Vagina (tissue), 2 donors: Measurements from ENCODE around the gene AEBP1. TPM values are rescaled to one million over a fixed set of nuclear protein-coding genes. Genes with fewer than 3 reads are reported as not detected.

Experiments
- DNase-seq, 2 donors: peaks; one replicate each; pipeline ENCODE4 v3.0.0-alpha.2; 2017; ENCODE audit errors: extremely low spot score in 2 of 2
- H3K27ac ChIP-seq: fragments of 200-600 bp; sonication (generic); one replicate; pipeline ENCODE4 v1.5.1; 2019
- H3K27me3 ChIP-seq: fragments of 200-600 bp; sonication (generic); one replicate; pipeline ENCODE4 v1.5.1; 2019
- H3K36me3 ChIP-seq, 2 donors: fragments of 200-600 bp; sonication (generic); one replicate each; pipeline ENCODE4 v1.5.1; 2017 to 2019
- H3K4me1 ChIP-seq: fragments of 200-600 bp; sonication (generic); one replicate; pipeline ENCODE4 v1.5.1; 2019
- H3K4me3 ChIP-seq, 2 donors: fragments of 200-600 bp; sonication (generic); 1 replicate in 1 of 2; 2 replicates in 1 of 2; pipeline ENCODE4 v1.5.1; 2016 to 2019
- H3K9me3 ChIP-seq: fragments of 200-600 bp; sonication (generic); one replicate; pipeline ENCODE4 v1.5.1; 2019
- POLR2A ChIP-seq, 2 donors: fragments of 450-650 bp; IDR thresholded peaks; one replicate each; pipeline ENCODE4 v1.6.1; 2017; ENCODE audit warnings: antibody characterized with exemption in 2 of 2, mild to moderate bottlenecking in 2 of 2, moderate library complexity in 2 of 2
- POLR2AphosphoS5 ChIP-seq, 2 donors: sonication (generic); formaldehyde crosslinking; IDR thresholded peaks; one replicate each; pipeline ENCODE4 v1.9.0; 2017; ENCODE audit warnings: antibody characterized with exemption in 2 of 2, mild to moderate bottlenecking in 2 of 2, low read depth in 1 of 2; ENCODE audit not compliant: insufficient read depth in 1 of 2
- intact Hi-C: fragments of 100-400 bp; cut with DNase I; formaldehyde crosslinking; loops from one replicate; pipeline ENCODE4 v1.15.1; 2023
- total RNA-seq: library from RNA; depleted of rRNA; stranded (reverse); fragments of >200 nt; gene quantifications from one replicate; pipeline ENCODE4 v1.2.3, GENCODE V29; 2016
- TF ChIP-seq, protein P1 (sequence below), 3 experiments: fragments of 450-650 bp in 2 of 3; fragments of 200-600 bp in 1 of 3; sonication (generic) in 1 of 3; IDR thresholded peaks; one replicate each; pipeline ENCODE4 v1.5.1; 2017 to 2019; ENCODE audit warnings: antibody characterized with exemption in 3 of 3, mild to moderate bottlenecking in 2 of 3, moderate library complexity in 2 of 3

Gene AEBP1
- total RNA-seq, 1 donor from 2014 or later = 321 TPM

GRCh38 chr7:44155191-44156185 is 51.3 kb downstream of the AEBP1 start:
- H3K4me3 ChIP-seq = no peak overlapping the region
- no peaks in the 10 kb centered on the region for H3K36me3 ChIP-seq
- H3K27ac ChIP-seq = no peak overlapping the region
- peaks cover 2% of the 10 kb centered on the region for H3K4me1 ChIP-seq
- no peaks in the 10 kb centered on the region for H3K27me3 ChIP-seq
- no peaks in the 10 kb centered on the region for H3K9me3 ChIP-seq
- intact Hi-C loops = no loop called here
- DNase-seq = no peak
- no peak for TF ChIP-seq POLR2AphosphoS5 (IDR thresholded peaks at IDR 0.05; ENCODE audit: insufficient read depth in 1 of 2, low read depth in 1 of 2)
- no peak for TF ChIP-seq POLR2A (IDR thresholded peaks at IDR 0.05)
- TF ChIP-seq, protein P1, sequence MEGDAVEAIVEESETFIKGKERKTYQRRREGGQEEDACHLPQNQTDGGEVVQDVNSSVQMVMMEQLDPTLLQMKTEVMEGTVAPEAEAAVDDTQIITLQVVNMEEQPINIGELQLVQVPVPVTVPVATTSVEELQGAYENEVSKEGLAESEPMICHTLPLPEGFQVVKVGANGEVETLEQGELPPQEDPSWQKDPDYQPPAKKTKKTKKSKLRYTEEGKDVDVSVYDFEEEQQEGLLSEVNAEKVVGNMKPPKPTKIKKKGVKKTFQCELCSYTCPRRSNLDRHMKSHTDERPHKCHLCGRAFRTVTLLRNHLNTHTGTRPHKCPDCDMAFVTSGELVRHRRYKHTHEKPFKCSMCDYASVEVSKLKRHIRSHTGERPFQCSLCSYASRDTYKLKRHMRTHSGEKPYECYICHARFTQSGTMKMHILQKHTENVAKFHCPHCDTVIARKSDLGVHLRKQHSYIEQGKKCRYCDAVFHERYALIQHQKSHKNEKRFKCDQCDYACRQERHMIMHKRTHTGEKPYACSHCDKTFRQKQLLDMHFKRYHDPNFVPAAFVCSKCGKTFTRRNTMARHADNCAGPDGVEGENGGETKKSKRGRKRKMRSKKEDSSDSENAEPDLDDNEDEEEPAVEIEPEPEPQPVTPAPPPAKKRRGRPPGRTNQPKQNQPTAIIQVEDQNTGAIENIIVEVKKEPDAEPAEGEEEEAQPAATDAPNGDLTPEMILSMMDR (IDR thresholded peaks at IDR 0.05) = no peak

DNA sequence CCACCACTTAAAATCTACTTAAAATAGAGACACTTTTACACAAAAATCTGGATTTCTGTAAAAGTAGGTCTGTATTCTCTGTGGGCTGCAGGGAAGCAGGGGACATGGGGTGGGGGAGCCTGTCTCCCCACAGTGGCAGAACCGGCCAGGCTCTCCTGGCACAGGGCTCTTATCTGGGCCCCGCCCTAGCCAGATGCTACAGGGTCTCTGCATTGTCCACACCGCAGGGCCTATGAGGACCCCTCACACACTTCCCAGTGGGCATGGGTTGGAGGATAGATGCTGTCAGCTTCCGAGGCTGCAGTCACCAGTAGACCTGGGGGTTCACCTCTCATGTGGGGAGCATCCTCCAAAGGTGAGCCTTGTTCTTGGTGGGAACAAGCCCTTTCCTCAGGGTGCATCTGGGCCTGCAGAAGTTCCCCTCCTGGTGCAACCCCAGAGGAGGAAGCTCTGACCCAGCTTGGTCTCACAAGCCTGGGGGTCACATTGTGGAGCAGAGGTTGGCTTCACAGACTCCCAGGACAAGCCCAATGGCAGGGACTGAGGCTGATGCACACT is 52.4 kb downstream of the AEBP1 start:
- no peaks in the 10 kb centered on the region for H3K9me3 ChIP-seq
- no peaks in the 10 kb centered on the region for H3K27me3 ChIP-seq
- no peak overlapping the region for H3K27ac ChIP-seq
- TF ChIP-seq POLR2A (IDR thresholded peaks at IDR 0.05) (no peak), POLR2AphosphoS5 (IDR thresholded peaks at IDR 0.05; ENCODE audit: insufficient read depth in 1 of 2, low read depth in 1 of 2) (no peak)
- TF ChIP-seq, protein P1 (IDR thresholded peaks at IDR 0.05) = no peak
- no peaks in the 10 kb centered on the region for H3K4me1 ChIP-seq
- intact Hi-C loops = no loop called here
- no peaks in the 10 kb centered on the region for H3K36me3 ChIP-seq
- DNase-seq = no peak
- H3K4me3 ChIP-seq = no peak overlapping the region

- no peaks in the 10 kb centered on the region for H3K27me3 ChIP-seq
- TF ChIP-seq POLR2AphosphoS5 (IDR thresholded peaks at IDR 0.05; ENCODE audit: insufficient read depth in 1 of 2, low read depth in 1 of 2) (no peak), POLR2A (IDR thresholded peaks at IDR 0.05) (no peak)
- TF ChIP-seq, protein P1 (IDR thresholded peaks at IDR 0.05) = no peak
- no peaks in the 10 kb centered on the region for H3K4me1 ChIP-seq
- intact Hi-C loops = no loop called here
- H3K36me3 ChIP-seq = no peaks in the 10 kb centered on the region
- no peak overlapping the region for H3K27ac ChIP-seq
- no peaks in the 10 kb centered on the region for H3K9me3 ChIP-seq
- H3K4me3 ChIP-seq = no peak overlapping the region
- DNase-seq = no peak
Observed at GRCh38 chr7:44157116-44158080, 53.3 kb downstream of the AEBP1 start.

DNA sequence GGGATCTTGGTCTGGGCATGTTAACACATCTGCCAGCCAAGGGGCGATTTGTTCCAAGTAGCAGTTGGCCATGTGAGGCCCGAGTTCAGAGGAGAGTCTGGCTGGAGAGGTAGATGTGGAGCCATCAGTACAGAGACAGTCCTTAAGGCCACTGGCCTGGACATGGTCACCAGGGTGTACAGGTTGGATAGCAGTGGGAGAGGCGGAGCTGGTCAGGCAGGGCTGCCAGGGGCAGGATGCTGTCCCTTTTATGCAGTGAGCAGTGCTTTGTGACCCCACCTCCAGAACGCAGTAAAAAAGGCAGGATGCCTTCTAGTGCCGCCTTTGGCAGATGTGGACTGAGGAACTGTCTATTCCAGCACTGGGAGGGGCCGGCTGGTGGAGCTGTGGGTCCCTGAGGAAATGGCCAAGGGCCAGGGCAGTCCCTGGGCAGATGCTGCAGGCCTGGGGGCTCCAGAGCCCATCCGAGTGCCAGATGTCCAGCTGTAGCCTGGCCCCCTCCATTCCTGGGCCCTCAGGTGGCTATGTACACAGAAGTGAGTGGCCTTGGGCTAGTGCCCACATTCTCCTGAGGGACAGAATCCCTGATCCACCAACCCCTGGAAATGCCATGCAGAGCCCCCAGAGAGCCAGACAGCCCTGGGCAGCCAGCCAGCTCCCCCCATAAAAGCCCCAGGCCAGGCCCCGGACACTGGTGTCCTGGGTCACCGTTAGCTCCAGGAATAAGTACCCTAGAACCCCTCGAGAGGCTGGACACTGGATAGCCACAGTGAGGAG is 54.1 kb downstream of the AEBP1 start:
- Histone ChIP-seq H3K4me1 (no peaks in the 10 kb centered on the region), H3K9me3 (no peaks in the 10 kb centered on the region), H3K36me3 (no peaks in the 10 kb centered on the region), H3K27me3 (no peaks in the 10 kb centered on the region), H3K27ac (no peak overlapping the region), H3K4me3 (no peak overlapping the region)
- DNase-seq = no peak
- TF ChIP-seq, protein P1 (IDR thresholded peaks at IDR 0.05) = no peak
- no peak for TF ChIP-seq POLR2AphosphoS5 (IDR thresholded peaks at IDR 0.05; ENCODE audit: insufficient read depth in 1 of 2, low read depth in 1 of 2)
- TF ChIP-seq POLR2A (IDR thresholded peaks at IDR 0.05) = no peak
- intact Hi-C loops = no loop called here
